ENCODE data around the gene OSBPL3.

GRCh38 chr7:25024066-25024465 lies 44.1 kb upstream of the OSBPL3 start:
- TF ChIP-seq CHD2 (IDR thresholded peaks at IDR 0.05; ENCODE audit: low read length, partially characterized antibody) (no peak), RCOR1 (IDR thresholded peaks at IDR 0.05; ENCODE audit: low read length) (no peak), NFIC (IDR thresholded peaks at IDR 0.05; ENCODE audit: borderline replicate concordance) (no peak), TCF12 (IDR thresholded peaks at IDR 0.05) (no peak), FOSL2 (IDR thresholded peaks at IDR 0.05; ENCODE audit: borderline replicate concordance, low read depth) (no peak), SIN3A (IDR thresholded peaks at IDR 0.05; ENCODE audit: borderline replicate concordance, low read depth, low read length) (no peak), NRF1 (IDR thresholded peaks at IDR 0.05; ENCODE audit: low read depth, low read length) (no peak), EZH2phosphoT487 (IDR thresholded peaks at IDR 0.05; ENCODE audit: borderline replicate concordance, low read depth) (no peak), USF2 (IDR thresholded peaks at IDR 0.05; ENCODE audit: borderline replicate concordance, low read depth, low read length) (no peak), MXI1 (IDR thresholded peaks at IDR 0.05; ENCODE audit: low read depth, low read length) (no peak)
- TF ChIP-seq, protein P1, sequence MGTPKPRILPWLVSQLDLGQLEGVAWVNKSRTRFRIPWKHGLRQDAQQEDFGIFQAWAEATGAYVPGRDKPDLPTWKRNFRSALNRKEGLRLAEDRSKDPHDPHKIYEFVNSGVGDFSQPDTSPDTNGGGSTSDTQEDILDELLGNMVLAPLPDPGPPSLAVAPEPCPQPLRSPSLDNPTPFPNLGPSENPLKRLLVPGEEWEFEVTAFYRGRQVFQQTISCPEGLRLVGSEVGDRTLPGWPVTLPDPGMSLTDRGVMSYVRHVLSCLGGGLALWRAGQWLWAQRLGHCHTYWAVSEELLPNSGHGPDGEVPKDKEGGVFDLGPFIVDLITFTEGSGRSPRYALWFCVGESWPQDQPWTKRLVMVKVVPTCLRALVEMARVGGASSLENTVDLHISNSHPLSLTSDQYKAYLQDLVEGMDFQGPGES (IDR thresholded peaks at IDR 0.05; ENCODE audit: low read depth, low read length) = no peak
- TF ChIP-seq, protein P2, sequence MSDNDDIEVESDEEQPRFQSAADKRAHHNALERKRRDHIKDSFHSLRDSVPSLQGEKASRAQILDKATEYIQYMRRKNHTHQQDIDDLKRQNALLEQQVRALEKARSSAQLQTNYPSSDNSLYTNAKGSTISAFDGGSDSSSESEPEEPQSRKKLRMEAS (IDR thresholded peaks at IDR 0.05; ENCODE audit: low read depth) = no peak
- TF ChIP-seq, protein P3, sequence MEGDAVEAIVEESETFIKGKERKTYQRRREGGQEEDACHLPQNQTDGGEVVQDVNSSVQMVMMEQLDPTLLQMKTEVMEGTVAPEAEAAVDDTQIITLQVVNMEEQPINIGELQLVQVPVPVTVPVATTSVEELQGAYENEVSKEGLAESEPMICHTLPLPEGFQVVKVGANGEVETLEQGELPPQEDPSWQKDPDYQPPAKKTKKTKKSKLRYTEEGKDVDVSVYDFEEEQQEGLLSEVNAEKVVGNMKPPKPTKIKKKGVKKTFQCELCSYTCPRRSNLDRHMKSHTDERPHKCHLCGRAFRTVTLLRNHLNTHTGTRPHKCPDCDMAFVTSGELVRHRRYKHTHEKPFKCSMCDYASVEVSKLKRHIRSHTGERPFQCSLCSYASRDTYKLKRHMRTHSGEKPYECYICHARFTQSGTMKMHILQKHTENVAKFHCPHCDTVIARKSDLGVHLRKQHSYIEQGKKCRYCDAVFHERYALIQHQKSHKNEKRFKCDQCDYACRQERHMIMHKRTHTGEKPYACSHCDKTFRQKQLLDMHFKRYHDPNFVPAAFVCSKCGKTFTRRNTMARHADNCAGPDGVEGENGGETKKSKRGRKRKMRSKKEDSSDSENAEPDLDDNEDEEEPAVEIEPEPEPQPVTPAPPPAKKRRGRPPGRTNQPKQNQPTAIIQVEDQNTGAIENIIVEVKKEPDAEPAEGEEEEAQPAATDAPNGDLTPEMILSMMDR (IDR thresholded peaks at IDR 0.05) = no peak

All from SK-N-SH (cell line).